GM21381 (cell line): ENCODE results near the gene PPP1R13L.
"Not testable (repeated sequence)": the region's sequence is repeated elsewhere in the genome, so short reads cannot be mapped to it uniquely, and the experiment has no call there.

Experiments used
- ATAC-seq: cut with Tn5 transposase; IDR thresholded peaks from one replicate; pipeline ENCODE4 v1.9.1; 2021; ENCODE audit warnings: mild to moderate bottlenecking, moderate library complexity; ENCODE audit not compliant: unreplicated experiment

Gene PPP1R13L

DNA sequence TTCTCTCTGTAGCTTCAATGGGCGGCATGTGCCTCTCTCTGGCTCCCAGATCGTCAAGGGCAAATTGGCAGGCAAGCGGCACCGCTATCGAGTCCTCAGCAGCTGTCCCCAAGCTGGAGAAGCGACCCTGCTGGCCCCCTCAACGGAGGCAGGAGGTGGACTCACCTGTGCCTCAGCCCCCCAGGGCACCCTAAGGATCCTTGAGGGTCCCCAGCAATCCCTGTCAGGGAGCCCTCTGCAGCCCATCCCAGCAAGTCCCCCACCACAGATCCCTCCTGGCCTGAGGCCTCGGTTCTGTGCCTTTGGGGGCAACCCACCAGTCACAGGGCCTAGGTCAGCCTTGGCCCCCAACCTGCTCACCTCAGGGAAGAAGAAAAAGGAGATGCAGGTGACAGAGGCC is 3.3 kb upstream of the PPP1R13L start:
- ATAC-seq: no peak

- not testable (repeated sequence) for ATAC-seq
Measured at GRCh38 chr19:45407585-45407984, 2.7 kb upstream of the PPP1R13L start.

DNA sequence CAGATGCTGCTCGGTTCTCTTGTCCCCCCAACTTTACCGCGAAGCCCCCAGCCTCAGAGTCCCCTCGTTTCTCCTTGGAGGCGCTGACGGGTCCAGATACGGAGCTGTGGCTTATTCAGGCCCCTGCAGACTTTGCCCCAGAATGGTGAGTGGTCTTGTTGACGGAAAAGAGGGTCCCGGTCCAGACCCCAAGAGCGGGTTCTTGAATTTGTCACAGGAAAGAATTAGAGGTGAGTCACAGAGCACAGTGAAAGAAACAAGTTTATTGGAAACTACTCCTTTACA is 2.2 kb upstream of the PPP1R13L start:
- no peak for ATAC-seq

DNA sequence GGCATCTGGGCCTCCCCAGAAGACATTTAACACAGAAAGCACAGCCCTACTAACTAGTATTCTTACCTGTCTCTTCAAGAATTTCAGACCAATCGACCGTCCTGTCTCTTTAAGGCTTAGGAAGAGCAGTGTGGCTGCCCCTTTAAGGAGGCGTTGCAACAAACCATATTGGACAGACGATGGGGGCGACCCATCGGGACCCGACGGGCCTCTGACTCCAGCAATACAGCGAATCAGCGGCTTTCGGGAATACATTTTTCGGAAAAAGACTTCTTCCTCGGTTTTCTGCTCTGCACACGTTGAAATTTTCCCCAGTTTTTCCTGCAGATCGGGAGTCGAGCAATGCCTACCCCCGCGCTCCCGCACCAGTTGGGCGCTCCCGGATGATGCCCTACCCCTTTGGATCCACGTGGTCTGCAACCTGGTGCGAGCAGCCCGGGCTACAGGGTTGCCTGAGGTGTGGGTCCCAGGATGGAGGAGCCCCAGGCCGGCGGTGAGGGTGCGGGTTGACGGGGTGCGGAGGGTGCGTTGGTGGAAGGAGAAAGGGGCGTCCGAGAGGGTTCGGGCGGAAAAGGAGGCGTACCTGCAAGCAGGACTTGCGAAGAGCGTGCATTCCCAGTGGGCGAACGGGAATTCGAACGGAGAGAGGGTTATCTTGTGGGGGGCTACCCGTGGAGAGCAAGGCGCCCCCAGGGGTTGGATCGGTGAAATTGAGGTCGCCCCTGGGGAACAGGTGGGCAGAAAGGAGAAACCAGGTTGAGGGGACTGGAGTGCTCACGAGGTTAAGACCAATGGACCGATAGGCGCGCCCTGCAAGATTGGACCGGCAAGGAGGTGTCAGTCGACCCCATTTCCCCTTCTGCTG is 1.6 kb upstream of the PPP1R13L start, which contains the start of gene POLR1G:
POLR1G (plus strand) TSS at position 419 of the 865 bp plus-strand sequence; CDS start at position 472, 53 bp downstream.
- peak; percentile 57 for ATAC-seq

DNA sequence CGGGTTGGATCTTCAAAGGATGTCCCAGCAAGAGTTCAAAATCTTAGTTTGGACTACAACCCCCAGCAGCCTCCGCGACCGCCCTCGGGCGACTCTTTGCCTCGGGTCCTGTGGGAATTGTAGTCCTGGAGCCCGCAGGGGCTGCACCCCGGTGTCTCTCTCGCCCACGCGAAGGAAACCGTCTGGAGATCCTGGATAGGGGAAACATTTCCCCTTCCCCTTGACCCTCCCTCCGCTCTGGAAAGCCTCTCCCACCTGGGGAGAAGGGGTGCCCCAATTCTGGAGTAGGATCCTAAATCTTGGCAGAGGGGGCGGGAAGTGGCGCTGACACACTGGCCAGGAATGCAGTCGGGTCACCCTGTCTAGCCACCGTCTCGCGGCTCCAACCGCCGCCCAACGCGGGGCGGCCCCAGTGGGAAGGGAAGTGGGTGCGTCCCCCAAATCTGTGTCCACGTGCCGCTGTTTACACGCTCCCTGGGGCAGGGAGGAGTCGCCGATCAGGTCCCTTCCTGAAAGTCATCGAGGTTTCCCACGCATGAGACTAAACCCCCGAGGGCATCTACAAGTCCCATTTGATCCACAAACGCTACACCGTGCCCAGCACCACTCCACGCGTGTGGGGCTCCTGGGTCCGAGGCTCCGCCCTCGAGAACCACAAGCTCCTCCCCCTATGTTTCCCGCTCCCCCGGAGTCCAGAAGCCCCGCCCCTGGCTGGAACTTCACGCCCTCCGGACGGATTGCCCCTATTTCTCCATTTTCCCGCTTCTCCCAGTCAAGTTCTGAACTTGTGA is 761 bp upstream of the PPP1R13L start:
- ATAC-seq: peak; percentile 39

- ATAC-seq: no peak
Measured at GRCh38 chr19:45403781-45404556, 900 bp downstream of the PPP1R13L start.

DNA sequence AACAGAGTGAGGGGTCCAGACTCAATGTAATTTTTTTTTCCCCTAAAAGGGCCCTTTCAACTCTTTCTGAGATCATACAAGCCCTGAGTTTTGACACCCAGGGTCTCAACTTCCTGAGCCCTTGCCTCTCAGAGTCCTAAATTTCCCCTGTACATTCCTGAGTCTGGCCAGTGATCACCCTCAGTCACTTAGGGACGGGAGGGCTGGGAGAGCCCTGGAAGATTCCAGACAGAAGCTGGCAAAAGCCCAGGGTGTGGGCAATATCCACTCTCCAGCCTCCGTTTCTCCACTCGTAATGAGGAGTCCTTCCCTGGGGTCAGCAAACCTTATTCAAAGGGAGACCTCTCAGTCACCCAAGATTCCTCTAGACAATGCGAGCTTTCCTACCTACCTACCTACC is 1.6 kb downstream of the PPP1R13L start:
- ATAC-seq: no peak

- no peak for ATAC-seq
Measured at GRCh38 chr19:45402298-45403061, 2.4 kb downstream of the PPP1R13L start.

GRCh38 chr19:45401815-45402214 is 3.1 kb downstream of the PPP1R13L start:
- ATAC-seq: no peak

DNA sequence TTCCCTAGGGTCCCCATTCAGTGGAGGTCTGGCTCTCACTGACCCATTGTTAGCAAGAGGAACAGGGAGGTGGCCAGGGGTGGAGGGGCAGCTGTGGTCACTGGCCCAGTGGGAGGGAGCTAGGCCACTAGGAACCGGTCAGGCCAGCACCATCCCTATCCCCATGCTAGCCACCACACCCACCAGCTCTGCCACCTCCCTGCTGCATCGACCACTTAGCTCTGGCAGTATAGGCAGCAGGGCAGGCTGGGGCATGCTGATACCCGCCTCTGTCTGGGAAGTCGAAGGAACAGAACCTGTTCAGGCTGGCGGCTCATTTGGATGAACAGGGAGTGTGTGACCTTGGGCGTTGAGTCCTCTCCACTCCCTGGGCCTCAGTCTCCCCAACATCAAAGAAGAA is 4.7 kb downstream of the PPP1R13L start:
- no peak for ATAC-seq

DNA sequence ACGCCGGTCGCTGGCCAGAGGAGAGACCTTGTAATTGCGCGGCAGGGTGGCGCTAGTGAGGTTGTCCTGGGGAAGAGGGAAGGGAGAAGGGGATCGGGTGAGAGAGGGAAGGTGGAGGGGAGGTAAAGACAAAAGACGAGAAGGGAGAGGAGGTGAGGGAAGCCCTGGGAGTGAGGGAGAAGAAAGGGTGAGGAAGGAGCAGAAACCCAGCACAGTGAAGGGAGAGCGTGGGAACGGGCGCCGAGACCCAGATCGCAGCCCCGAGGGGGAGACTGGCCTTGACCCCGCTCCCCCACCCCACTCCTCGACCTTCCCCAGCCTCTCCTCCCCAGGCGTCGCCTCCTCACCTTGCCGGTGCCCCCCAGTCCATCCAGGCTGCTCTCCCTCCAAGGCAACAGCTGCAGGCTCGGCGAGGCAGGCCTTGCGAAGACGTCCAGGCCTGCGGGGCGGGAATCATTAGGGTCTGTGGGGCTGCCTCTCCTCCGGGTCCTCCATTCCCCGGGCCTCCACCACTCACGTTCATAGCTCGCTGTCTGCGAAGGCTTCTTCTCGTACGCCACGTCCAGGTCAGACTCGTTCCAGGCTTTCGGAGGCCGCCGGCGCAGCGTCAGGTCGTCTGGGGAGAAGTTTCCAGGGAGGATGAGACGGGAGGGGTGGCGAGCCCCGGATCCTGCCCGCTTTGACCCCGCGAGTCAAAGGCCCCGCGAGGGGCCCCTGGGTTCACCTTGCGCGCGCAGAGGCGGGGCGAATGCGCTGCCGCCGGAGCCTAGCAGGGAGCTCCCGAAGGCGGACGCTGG is 8.8 kb downstream of the PPP1R13L start:
- no peak for ATAC-seq

DNA sequence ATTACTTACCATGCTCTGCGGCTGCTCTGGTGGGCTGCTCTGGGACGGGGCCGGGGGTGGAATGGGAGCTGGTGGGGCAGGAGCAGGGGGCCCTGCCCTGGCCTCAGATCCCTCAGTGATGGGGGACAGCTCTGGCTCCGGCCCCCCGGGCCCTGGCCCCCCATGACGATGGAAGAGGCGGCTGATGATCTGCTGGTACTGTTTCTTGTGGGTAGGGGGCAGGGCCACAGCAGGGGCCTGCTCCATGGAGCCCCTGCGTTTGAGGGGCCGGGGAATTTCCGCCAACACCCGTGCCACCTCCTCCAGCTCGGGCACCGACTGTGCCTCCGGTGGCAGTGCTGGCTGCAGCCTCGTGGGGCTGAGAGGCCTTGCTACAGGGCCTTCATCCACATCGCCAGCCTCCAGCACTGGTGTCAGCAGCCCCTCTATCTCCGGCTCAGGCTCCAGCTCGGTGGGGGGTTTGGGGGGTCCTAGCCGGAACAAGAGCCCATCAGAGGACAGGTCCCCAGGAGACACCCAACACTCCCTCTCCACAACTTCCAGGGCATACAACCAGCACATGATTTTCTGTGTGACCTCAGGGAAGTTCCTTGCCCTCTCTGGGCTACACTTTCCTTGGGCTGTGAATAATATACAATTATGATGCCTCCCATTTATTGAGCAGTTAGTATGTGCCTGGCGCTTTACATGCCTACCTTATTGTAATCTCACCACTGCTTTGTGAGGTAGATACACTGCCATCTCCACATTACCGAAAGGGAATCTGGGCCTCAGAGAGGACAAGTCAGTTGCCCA is 12.8 kb downstream of the PPP1R13L start:
- ATAC-seq: no peak

DNA sequence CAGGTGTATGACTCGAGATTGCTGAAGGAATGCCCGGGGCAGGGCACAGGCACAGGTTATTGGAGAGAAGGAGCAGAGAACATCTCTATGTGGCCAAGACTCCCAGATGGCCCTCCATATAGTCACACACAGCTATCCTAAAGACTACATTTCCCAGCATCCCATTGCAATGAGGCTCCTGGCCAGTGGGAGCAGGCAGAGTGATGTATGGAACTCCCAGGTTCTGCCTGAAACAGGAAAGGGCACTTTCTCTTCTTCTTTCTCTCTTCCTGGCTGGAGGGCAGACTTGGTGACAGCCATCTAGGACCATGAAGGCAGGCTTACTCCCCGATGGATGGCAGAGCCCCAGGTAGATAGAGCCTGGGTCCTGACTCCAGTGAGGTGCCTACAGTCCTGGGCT is 13.5 kb downstream of the PPP1R13L start:
- no peak for ATAC-seq

GRCh38 chr19:45385392-45386221 is 19.3 kb downstream of the PPP1R13L start:
- no peak for ATAC-seq

- ATAC-seq: no peak
Measured at GRCh38 chr19:45382426-45382825, 22.4 kb downstream of the PPP1R13L start.

GRCh38 chr19:45380107-45380506 is 24.8 kb downstream of the PPP1R13L start:
- ATAC-seq: no peak

DNA sequence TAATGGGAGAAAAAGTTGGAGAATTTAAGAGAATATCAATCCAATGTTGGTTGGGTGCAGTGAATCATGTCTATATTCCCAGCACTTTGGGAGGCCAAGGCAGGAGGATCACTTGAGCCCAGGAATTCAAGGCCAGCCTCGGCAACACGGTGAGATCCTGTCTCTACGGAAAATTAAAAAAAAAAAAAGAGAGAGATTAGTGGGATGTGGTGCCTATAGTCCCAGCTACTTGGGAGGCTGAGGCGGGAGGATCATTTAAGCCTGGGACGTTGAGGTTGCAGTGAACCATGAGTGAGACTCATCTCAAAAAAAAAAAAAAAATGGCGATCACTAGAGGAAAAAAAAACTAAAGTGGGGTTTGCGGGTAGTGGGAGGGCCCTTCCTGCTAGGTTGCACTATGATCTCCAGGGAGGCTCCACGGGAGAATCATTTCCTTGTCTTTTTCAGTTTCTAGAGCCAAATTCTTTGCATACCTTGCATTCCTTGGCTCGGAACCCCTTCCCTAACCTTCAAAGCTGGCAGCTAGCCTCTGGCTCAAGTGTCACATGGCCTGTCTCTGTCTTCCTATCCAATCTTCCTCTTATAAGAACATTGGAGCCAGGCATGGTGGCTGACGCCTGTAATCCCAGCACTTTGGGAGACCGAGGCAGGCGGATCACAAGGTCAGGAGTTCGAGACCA is 28.7 kb downstream of the PPP1R13L start:
- ATAC-seq: no peak
